A673 (cell line): ENCODE measurements around the gene FASTK.

Experiments used
- EZH2 ChIP-seq: fragments of 200-600 bp; sonication (generic); IDR thresholded peaks from 2 replicates; pipeline ENCODE4 v1.6.1; 2017; ENCODE audit warnings: borderline replicate concordance, low read depth, mild to moderate bottlenecking, mixed read lengths, antibody characterized with exemption, low read length; ENCODE audit not compliant: poor library complexity, severe bottlenecking
- TF ChIP-seq, protein P1 (sequence below): fragments of 300-800, 200-600 bp; sonication (generic); conservative IDR thresholded peaks from 2 replicates; pipeline ENCODE4 v1.5.1; 2017; ENCODE audit warnings: low read depth, mild to moderate bottlenecking, antibody characterized with exemption, low read length, moderate library complexity, mixed read lengths

DNA sequence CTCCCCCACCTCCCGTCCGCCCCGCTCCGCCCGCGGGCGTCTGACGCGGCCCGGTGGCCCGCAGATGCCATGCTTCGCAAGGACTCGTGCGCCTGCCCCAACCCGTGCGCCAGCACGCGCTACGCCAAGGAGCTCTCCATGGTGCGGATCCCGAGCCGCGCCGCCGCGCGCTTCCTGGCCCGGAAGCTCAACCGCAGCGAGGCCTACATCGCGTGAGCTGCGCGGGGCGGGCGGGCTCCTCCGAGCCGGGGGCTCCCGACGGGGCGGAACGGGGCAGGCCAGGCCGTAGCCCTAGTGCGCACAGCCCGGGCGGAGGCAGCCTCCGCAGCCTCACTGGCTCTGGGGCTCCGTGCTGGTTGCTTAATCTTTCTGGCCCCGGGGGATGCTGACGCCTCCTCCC lies 29.5 kb downstream of the FASTK start:
- TF ChIP-seq, protein P1, sequence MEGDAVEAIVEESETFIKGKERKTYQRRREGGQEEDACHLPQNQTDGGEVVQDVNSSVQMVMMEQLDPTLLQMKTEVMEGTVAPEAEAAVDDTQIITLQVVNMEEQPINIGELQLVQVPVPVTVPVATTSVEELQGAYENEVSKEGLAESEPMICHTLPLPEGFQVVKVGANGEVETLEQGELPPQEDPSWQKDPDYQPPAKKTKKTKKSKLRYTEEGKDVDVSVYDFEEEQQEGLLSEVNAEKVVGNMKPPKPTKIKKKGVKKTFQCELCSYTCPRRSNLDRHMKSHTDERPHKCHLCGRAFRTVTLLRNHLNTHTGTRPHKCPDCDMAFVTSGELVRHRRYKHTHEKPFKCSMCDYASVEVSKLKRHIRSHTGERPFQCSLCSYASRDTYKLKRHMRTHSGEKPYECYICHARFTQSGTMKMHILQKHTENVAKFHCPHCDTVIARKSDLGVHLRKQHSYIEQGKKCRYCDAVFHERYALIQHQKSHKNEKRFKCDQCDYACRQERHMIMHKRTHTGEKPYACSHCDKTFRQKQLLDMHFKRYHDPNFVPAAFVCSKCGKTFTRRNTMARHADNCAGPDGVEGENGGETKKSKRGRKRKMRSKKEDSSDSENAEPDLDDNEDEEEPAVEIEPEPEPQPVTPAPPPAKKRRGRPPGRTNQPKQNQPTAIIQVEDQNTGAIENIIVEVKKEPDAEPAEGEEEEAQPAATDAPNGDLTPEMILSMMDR = no peak
- no peak for TF ChIP-seq EZH2
